Activated T-helper 1 cell treated with anti-CD3 and anti-CD28 coated beads, Interleukin-12 subunit alpha, Interleukin-12 subunit beta, Interleukin-2, Interleukin-4 antibody, amounts not matched to agents 30 ng/mL and 10 ng/mL and 1 ng/mL, durations not matched to agents 14 hours and 24 hours and 36 hours (primary cell): ENCODE measurements around the gene PTTG1IP. TPM values are rescaled to one million over a fixed set of nuclear protein-coding genes. Genes with fewer than 3 reads are reported as not detected.
"Not testable (repeated sequence)": the region's sequence is repeated elsewhere in the genome, so short reads cannot be mapped to it uniquely, and the experiment has no call there.

Source experiments
- DNase-seq: peaks from one replicate; pipeline ENCODE4 v3.0.0; 2021; ENCODE audit warnings: low spot score
- H3K27ac Mint-ChIP-seq: one replicate; pipeline ENCODE4 v1.8.0; 2021; ENCODE audit warnings: mild to moderate bottlenecking, mixed read lengths
- H3K27me3 Mint-ChIP-seq: one replicate; pipeline ENCODE4 v1.8.0; 2022; ENCODE audit warnings: mild to moderate bottlenecking, moderate library complexity, mixed read lengths; ENCODE audit not compliant: insufficient read depth
- H3K36me3 Mint-ChIP-seq: one replicate; pipeline ENCODE4 v1.8.0; 2021; ENCODE audit warnings: low read depth, mixed read lengths
- H3K4me1 Mint-ChIP-seq: one replicate; pipeline ENCODE4 v1.8.0; 2021; ENCODE audit warnings: low read depth, mixed read lengths
- H3K4me3 Mint-ChIP-seq: one replicate; pipeline ENCODE4 v1.8.0; 2021; ENCODE audit warnings: mild to moderate bottlenecking, moderate library complexity, mixed read lengths
- H3K9me3 Mint-ChIP-seq: one replicate; pipeline ENCODE4 v1.8.0; 2021; ENCODE audit warnings: mixed read lengths
- intact Hi-C: fragments of 100-400 bp; cut with micrococcal nuclease; formaldehyde crosslinking; loops from one replicate; pipeline ENCODE4 v1.15.1; 2024
- total RNA-seq: library from RNA; stranded (reverse); gene quantifications from 2 replicates; pipeline ENCODE4 v1.2.3, GENCODE V29; 2022

PTTG1IP gene
- total RNA-seq, 1 donor from 2014 or later: 46.7 TPM

DNA sequence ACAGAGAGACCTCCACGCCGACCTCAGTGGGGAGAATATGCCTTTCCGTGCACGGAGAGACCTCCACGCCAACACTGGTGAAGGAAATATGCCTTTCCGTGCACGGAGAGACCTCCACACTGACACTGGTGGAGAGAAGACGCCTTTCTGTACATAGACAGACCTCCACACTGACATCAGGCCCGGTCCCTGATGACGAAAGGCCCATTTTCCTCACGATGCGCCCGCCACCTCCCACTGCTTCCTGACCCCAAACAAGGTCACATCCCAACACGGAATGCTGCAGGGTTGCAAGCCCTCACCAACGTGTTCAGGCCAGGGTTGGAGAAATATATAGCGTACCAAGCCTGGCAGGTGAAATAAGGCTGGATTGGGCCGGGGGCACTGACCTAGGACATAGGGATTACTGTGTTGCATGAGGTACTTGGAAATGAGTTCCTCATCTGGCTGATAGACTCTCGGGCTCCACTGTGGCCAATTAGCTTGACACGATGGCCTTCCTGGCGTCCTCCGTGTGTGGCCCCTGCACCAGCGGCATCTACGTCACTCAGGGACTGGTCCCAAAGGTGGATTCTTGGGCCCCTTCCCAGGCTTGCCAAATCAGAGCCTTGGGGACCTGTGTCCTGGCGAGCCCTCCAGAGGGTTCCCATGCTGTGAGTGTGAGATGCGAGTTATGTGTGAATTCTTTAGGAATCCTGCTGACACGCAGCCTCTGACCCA, 39.1 kb downstream of the PTTG1IP start:
- H3K27me3 Mint-ChIP-seq: peaks cover 4% of the 10 kb centered on the region
- no peak for DNase-seq
- H3K4me1 Mint-ChIP-seq: peaks cover 10% of the 10 kb centered on the region
- H3K4me3 Mint-ChIP-seq: no peak overlapping the region
- no peak overlapping the region for H3K27ac Mint-ChIP-seq
- intact Hi-C loops: no loop called here
- no peaks in the 10 kb centered on the region for H3K36me3 Mint-ChIP-seq
- H3K9me3 Mint-ChIP-seq: peaks cover 6% of the 10 kb centered on the region

DNA sequence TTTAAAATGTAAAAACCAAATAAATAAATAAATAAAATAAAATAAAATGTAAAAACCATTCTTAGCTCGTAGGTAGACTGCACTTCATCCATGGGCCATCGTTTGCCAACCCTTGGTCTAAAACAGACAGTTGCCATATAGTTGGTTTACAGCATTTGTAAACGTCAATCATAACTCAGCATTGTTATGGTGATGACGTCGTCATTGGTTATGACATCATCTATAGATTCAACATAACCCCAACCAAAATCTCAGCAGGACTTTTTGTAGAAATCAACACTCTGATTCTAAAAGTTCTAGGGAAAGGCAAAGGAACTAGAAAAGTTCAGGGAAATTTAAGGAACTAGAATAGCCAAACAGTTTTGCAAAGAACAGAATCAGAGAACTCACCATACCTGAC, 39.8 kb downstream of the PTTG1IP start:
- Mint-ChIP-seq H3K27me3 (peaks cover 5% of the 10 kb centered on the region), H3K36me3 (no peaks in the 10 kb centered on the region), H3K9me3 (peaks cover 13% of the 10 kb centered on the region), H3K4me1 (peaks cover 11% of the 10 kb centered on the region), H3K27ac (no peak overlapping the region), H3K4me3 (no peak overlapping the region)
- intact Hi-C loops: no loop called here
- DNase-seq: no peak

DNA sequence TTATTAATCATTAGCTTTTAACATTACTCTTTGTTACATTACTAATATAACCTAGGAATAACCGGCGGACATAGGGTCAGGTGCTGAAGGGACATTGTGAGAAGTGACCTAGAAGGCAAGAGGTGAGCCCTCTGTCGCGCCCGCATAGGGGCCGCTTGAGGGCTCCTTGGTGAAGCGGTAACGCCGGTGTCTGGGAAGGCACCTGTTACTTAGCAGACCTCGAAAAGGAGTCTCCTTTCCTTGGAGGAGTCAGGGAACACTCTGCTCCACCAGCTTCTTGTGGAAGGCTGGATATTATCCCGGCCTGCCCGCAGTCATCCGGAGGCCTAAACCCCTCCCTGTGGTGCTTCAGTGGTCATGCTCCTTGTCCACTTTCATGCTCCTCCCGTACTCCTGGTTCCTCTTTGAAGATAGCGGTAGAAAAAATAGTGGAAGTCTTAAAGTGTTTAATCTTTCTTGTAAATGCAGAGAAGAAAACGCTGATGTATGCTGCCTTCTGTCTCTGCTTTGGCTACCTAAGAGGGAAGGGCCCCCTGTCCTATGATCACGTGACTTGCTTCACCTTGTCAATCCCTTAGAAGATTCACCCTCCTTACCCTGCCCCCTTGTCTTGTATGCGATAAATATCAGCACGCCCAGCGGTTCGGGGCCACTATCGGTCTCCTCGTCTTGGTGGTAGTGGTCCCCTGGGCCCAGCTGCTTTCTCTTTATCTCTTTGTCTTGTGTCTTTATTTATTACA, 40.8 kb downstream of the PTTG1IP start:
- H3K27ac Mint-ChIP-seq, H3K27me3 Mint-ChIP-seq, DNase-seq, intact Hi-C loops, H3K4me3 Mint-ChIP-seq, H3K36me3 Mint-ChIP-seq: not testable (repeated sequence)
- Mint-ChIP-seq H3K9me3 (peaks cover 23% of the 10 kb centered on the region), H3K4me1 (peaks cover 11% of the 10 kb centered on the region)

DNA sequence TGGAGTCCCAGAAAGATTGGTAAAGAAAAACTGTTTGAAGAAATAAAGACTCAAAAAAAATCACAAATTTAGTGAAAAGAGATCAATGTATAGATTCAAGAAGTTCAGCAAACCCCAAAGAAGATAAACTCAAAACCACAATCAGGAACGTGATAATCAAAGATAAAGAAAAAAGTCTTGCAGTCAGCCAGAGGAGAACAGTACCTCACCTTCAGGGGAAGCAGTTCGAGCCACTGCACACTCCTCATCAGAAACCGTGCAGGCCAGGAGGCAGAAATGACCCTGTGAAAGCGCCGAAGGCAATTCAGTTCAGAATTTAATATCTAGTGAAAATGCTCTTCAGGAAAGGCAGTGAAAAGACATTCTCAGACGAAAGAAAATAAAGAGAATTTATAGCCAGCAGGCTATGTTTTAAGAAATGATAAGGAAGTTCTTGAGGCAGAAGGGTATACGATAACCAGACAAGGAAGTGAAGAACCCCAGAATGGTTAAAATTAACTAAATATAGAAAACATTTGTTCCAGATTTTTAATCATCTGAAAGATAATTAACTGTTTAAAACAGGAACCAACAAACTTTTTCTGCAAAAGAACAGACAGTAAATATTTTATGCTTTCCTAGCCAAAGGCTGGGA, 42.1 kb downstream of the PTTG1IP start:
- peaks cover 11% of the 10 kb centered on the region for H3K27me3 Mint-ChIP-seq
- peaks cover 31% of the 10 kb centered on the region for H3K9me3 Mint-ChIP-seq
- H3K27ac Mint-ChIP-seq: no peak overlapping the region
- intact Hi-C loops: no loop called here
- H3K4me1 Mint-ChIP-seq: peaks cover 11% of the 10 kb centered on the region
- no peak for DNase-seq
- H3K4me3 Mint-ChIP-seq: no peak overlapping the region
- peaks cover 3% of the 10 kb centered on the region for H3K36me3 Mint-ChIP-seq

DNA sequence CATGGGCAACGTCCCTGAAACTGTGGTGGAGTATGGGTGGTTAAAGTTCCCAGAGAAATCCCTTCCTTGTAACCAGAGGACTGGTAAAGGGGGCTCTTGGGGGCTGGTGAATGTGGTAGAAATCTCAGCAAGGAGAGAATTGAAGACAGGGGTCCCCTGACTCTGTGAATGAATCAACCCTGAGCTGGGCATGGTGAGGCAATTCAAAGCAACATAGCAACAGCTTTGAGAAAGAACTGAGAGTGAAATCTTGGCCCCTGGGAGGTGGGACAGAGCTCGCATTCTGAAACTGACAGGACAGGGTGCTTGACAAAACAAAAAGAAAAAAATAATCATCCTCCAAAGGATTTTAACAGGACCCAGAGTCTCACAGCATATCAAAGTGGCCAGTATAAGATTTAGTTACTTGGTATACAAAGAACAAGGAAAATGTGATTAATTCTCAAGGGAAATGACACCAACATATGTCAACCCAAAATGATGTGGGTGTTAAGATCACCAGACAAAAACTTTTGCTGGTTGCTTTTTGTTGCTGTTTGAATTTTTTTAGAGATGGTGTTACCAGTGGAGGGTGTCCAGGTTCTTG, 43.9 kb downstream of the PTTG1IP start:
- Mint-ChIP-seq H3K4me1 (peaks cover 11% of the 10 kb centered on the region), H3K27ac (peak overlapping the region; percentile 61), H3K9me3 (peaks cover 31% of the 10 kb centered on the region), H3K27me3 (peaks cover 11% of the 10 kb centered on the region), H3K4me3 (no peak overlapping the region), H3K36me3 (peaks cover 3% of the 10 kb centered on the region)
- DNase-seq: no peak
- intact Hi-C loops: no loop called here

DNA sequence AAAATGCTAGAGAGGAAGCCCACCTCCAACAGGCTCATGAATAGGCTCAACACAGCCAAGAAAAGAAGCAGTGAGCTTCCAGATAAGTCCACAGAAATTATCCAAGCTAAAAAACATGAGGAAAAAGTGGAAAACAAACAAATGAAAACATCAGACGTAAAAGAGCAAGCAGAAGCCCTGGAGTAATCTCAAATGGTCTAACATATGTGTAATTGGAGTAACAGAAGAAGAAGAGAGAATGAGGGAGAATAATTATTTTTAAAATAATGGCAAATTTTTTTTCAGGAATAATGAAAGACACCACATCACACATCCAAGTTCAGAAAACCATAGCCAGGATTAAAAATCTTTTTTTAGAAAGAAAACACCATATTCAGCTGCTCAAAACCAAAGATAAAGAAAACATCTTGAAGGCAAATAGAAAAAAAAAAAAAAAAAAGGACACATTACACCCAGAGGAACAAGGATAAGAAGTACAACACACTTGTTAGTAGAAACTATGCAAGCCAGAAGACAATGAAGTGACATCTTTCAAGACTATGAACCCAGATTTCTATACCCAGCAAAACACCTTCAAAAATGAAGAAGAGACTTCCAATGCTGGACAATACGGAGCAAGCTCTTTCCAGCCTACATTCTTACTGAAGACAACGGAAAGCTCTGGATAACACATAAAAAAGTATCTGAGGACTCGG, 45.0 kb downstream of the PTTG1IP start:
- H3K9me3 Mint-ChIP-seq: peaks cover 35% of the 10 kb centered on the region
- H3K27ac Mint-ChIP-seq: no peak overlapping the region
- intact Hi-C loops: no loop called here

DNA sequence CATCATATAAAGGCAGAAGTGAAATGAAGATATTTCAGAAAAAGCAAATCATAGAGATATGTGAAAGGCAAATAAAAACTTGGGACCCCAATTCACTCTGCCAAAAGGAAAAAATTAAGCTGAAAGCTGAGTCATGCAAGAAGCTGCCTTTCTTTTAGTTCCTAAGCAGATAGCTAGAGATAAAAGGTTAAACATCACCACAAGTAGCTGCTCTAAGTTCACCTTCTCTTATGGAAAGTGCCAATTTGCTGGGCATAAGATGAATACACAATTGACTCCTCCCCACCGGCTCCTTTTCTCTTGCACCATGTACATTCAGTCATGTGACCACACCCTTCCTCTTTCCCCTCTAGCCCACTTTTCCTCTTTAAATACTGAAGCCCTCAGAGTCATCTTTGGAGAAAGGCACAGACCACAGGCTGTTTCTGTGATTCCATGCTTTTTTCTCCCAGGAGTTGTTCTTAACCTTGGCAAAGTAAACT, 50.3 kb downstream of the PTTG1IP start:
- DNase-seq: no peak
- intact Hi-C loops: no loop called here
- H3K27me3 Mint-ChIP-seq: peaks cover 5% of the 10 kb centered on the region
- no peaks in the 10 kb centered on the region for H3K4me1 Mint-ChIP-seq
- peaks cover 2% of the 10 kb centered on the region for H3K36me3 Mint-ChIP-seq
- H3K9me3 Mint-ChIP-seq: peaks cover 46% of the 10 kb centered on the region
- H3K4me3 Mint-ChIP-seq: no peak overlapping the region
- H3K27ac Mint-ChIP-seq: no peak overlapping the region

More for the DNA sequence above, 45.0 kb downstream of the PTTG1IP start:
- Mint-ChIP-seq H3K36me3 (peaks cover 3% of the 10 kb centered on the region), H3K4me3 (no peak overlapping the region), H3K4me1 (peaks cover 11% of the 10 kb centered on the region), H3K27me3 (peaks cover 10% of the 10 kb centered on the region)
- DNase-seq: no peak

DNA sequence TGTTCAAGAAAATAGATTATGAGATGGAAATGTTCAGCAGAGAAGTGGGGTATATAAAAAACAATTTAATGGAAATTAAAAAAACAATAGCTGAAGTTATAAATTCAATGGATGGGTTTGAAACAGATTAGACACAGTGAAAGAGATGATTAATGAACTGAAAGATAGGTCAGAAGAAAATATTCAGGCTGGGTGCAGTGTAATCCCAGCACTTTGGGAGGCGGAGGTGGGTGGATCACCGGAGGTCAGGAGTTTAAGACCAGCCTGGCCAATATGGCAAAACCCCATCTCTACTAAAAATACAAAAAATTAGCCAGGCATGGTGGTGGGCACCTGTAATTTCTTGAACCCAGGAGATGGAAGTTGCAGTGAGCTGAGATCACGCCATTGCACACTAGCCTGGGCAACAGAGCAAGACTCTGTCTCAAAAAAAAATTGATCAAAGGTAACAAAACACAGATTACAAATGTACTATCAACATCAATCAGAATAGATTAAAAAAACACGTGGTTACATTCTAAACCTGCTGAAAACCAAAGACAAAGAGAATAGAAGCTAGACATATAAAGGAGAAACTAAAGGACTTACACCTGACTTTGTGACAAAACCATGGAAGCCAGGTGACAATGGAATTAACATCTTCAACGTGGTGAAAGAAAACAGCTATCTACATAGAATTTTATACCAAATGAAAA, 50.9 kb downstream of the PTTG1IP start:
- H3K27me3 Mint-ChIP-seq: peaks cover 5% of the 10 kb centered on the region
- intact Hi-C loops: no loop called here
- DNase-seq: no peak
- peaks cover 40% of the 10 kb centered on the region for H3K9me3 Mint-ChIP-seq
- no peaks in the 10 kb centered on the region for H3K36me3 Mint-ChIP-seq
- no peaks in the 10 kb centered on the region for H3K4me1 Mint-ChIP-seq
- H3K4me3 Mint-ChIP-seq: no peak overlapping the region
- H3K27ac Mint-ChIP-seq: no peak overlapping the region

DNA sequence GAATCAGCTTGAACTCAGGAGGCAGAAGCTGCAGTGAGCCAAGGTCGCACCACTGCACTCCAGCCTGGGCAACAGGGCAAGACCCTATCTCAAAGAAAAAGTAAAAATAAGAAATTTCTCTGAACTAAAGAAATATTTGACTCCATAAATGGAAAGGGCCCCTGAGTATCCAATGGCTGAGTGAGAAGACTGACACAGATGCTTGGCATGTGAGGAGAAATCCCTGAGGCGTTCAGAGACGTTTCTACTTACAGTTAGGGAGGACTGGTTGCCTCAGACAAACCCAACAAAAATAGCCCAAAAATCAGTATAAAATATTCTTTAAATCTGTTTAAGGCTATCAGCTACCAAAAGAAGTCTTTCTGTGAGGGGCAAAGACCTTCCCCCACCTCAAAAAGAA, 52.6 kb downstream of the PTTG1IP start:
- peaks cover 8% of the 10 kb centered on the region for H3K4me1 Mint-ChIP-seq
- H3K27me3 Mint-ChIP-seq: no peaks in the 10 kb centered on the region

DNA sequence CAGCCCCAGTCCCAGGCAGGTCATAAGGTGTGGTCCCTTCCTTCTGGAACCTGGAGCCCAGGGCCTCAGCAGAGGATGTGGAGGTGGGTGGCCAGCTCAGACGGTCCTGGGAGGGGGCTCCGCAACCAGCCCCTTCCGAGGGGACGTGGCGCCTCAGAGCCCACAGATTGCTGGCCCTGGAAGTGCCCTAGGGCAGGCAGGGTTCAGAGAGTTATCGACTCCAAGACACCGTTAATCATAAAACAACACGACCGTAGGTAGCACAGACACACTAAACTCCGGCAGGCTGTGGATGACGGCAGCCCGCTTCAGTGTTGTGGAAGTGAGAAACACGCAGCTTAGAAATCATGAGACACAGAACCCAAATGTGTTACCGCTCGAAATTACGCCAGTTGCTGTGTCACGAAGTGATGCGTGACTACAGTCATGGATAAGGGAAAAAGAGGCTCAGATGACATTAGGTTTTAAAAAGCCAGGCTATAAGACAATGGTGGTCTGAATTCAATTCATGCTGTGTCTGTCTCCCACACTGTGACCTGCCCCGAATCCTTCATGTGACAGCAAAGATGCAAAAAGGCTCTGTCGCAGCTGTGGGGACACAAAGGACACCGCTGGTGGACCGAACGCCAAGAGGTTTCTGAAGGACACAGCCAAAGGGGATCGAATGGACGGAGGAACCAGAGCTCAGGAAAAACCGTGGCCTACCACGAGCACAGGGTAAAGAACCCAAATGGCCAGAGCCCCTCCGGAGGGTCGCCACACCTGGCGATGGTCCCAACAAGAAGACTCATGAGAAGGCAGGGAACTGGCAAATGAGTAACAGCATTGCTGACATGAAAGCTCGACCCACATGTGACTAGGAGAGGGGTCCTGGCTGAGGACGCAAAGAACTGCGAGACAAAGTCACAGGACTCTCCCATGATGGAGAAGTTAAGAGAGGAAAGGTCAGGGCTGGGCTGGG, 53.9 kb downstream of the PTTG1IP start:
- Mint-ChIP-seq H3K36me3 (peaks cover 3% of the 10 kb centered on the region), H3K27ac (peak overlapping the region; percentile 44)

More for the DNA sequence above, 52.6 kb downstream of the PTTG1IP start:
- Mint-ChIP-seq H3K27ac (no peak overlapping the region), H3K9me3 (peaks cover 33% of the 10 kb centered on the region), H3K4me3 (no peak overlapping the region), H3K36me3 (peaks cover 1% of the 10 kb centered on the region)
- DNase-seq: no peak
- intact Hi-C loops: no loop called here

DNA sequence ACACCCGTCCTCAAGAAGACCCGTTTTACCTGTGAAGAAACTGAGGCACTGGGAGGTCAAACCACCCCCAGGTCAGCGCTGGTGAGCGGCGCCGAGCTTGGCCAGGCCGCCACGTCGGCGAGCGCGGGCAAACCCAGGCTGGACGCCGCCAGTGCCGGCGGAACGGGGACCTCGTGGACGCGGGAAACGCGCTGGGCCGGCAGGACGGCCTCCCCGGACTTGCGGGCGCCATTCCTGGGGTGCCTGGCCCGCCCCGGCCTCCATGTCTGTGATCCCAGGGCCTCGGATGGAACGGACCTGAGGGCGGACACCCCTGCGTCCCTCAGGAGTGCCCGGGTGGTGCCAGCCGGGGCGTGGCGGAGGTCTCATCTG, 54.9 kb downstream of the PTTG1IP start:
- peaks cover 3% of the 10 kb centered on the region for H3K36me3 Mint-ChIP-seq
- peaks cover 30% of the 10 kb centered on the region for H3K9me3 Mint-ChIP-seq
- no peaks in the 10 kb centered on the region for H3K27me3 Mint-ChIP-seq
- intact Hi-C loops: loop anchor here (1.0 to 5.0 kb wide), 6 partner anchors 28 to 824 kb away; partner anchors contain the start of genes PCBP3, POFUT2 and PTTG1IP
- H3K4me3 Mint-ChIP-seq: peak overlapping the region; percentile 67
- peak overlapping the region; percentile 44 for H3K27ac Mint-ChIP-seq
- peaks cover 11% of the 10 kb centered on the region for H3K4me1 Mint-ChIP-seq
- DNase-seq: no peak

More for the DNA sequence above, 53.9 kb downstream of the PTTG1IP start:
- peaks cover 11% of the 10 kb centered on the region for H3K4me1 Mint-ChIP-seq
- H3K27me3 Mint-ChIP-seq: no peaks in the 10 kb centered on the region
- H3K4me3 Mint-ChIP-seq: peak overlapping the region; percentile 75
- no peak for DNase-seq
- peaks cover 33% of the 10 kb centered on the region for H3K9me3 Mint-ChIP-seq
- intact Hi-C loops: loop anchor here (2.0 to 5.0 kb wide), 5 partner anchors 27 to 823 kb away; partner anchors contain the start of genes PCBP3 and POFUT2
